NCI-H524 (cell line): Measurements from ENCODE around the gene ST3GAL3.
A peak's percentile ranks its signal among the peaks of the same experiment; 100 is the strongest.

Experiments
- DNase-seq, 2 experiments: peaks; one replicate each; lab custom pipeline; 2025; lab: John Stamatoyannopoulos, UW

Gene ST3GAL3, protein sequence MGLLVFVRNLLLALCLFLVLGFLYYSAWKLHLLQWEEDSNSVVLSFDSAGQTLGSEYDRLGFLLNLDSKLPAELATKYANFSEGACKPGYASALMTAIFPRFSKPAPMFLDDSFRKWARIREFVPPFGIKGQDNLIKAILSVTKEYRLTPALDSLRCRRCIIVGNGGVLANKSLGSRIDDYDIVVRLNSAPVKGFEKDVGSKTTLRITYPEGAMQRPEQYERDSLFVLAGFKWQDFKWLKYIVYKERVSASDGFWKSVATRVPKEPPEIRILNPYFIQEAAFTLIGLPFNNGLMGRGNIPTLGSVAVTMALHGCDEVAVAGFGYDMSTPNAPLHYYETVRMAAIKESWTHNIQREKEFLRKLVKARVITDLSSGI

DNA sequence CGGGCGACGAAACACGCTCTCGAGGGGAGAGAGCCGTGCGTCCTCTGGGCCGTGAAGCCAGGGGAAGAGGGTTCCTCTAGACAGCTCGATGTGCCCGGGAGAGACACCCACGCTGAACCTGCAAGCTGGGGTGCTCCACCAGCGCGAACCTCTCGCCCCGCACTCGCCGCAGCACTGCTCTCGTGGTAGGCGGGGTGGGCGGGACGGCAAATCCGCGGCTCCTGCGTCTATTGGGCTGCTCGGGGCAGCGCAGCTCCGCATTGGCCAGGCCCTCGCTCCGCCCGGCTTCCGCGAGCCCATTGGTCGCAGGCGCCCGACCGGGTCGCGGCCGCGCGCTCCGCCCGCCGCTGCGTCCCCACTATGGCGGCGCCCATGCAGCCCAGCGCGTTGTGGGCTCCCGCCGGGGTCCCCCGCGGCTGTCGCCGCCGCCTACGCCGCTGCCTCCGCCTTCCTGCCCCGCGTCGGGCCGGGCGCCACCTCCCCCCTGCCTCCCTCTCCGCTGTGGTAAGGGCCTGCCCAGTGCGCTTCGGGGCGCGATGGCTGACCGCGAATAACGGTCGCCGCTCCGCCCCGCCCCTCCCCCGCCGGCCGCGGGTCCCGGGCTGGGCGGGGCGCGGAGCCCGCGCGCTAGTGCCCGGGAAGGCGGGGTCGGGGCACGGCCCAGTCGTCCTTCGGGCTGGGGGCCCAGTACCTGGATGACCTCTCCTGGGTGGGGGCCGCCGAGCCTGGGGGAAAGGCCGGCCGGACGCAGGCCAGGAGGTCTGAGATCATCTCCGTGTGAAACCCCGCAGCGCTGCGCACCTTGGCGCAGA is at the start of gene ST3GAL3:
Gene ST3GAL3, plus strand, starts transcription at position 347 of the 812 bp plus-strand sequence. CDS start 28,727 bp downstream, outside the sequence.
- DNase-seq: peak; percentile 69 to 86

DNA sequence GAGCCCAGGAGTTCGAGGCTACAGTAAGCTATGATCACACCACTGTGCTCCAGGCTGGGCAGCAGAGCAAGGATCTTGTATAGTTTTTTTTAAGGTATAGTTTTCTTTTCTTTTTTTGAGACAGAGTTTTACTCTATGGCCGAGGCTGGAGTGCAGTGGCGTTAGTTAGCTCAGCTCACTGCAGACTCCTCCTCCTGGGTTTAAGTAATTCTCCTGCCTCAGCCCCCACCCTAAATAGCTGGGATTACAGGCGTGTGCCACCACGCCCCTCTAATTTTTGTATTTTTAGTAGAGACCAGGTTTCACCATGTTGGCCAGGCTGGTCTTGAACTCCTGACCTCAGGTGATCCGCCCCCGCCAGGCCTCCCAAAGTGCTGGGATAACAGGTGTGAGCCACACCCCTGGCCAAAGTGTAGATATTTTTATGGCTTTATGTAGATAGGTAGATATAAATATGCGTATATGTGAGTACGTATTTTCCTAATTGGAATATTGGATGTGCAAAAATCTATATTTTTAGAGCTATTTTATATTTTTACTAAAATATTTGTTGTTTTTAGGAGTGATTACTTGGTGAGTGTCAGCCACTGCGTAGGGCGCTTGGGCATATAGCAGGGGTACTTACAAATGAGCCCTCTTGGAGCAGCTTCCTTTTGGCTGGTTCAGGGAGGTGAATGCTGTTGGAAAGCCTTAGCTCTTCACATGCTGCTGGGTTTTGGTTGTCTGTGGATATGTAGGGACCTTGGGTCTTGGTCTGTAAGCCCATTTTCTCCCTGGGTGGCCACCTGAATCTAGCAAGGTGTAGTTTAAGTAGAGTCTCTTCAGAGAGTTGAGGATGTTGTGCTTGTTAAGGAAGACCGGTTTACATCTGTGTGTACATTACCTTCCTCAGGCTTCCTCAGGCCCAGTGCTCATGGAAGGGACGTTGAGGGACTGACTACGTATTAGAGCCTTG is 47.8 kb upstream of the ST3GAL3 start:
- no peak for DNase-seq

DNA sequence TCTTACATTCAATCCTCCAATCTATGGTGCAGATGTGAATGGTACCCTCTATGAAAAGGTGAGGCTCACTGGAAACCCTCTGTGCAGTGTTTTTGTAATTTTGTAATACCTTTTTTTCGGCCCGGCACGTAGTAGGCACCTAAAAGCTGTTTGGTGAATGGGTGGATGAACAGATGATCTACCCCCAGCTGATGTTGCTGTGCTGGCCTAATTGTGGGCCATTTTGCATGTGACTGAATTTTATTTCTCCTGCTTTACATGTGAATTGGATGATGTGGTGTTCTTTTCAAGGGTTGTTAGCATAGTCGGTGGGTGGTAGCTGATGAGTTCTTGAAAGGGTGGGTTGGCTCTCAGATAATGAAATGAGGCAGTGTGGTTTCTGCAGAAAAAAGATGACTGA is 47.0 kb upstream of the ST3GAL3 start:
- DNase-seq: no peak

DNA sequence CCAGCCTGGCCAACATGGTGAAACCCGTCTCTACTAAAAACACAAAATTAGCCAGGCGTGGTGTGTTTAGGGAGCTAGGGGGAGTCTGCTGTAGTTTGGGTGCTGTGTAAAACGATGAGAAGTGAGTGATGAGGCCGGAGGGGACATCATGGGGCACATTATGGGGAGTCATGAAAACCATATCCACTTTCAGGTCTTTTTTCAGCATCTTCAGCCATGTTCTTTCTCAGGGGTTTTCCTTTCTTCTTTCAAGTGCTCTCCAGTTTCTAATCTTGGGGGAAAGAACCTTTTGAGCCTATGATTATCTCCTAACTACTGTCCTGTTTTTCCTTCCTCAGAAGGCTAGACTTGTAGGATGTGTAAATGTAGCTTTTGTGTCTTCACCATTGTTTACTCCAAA is 43.0 kb upstream of the ST3GAL3 start:
- DNase-seq: no peak

DNA sequence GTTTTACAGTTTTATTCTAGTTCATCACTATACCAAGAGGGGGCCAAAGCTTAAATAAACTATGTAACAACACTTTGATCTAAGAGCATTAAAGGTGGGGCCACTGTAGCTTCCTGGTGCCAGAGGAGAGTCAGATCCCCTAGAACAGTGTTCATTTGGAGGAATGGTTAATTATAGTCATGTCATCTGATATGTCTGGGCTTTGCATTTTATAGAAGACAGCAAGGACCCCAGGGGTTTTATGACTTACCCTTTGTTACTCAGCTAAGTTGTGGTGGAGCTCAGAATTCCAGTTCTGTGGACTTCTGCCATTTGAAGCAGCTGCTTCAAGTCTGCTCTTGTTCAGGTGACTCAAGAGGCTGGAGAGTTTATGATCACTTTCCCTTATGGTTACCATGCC is 40.7 kb upstream of the ST3GAL3 start:
- no peak for DNase-seq

DNA sequence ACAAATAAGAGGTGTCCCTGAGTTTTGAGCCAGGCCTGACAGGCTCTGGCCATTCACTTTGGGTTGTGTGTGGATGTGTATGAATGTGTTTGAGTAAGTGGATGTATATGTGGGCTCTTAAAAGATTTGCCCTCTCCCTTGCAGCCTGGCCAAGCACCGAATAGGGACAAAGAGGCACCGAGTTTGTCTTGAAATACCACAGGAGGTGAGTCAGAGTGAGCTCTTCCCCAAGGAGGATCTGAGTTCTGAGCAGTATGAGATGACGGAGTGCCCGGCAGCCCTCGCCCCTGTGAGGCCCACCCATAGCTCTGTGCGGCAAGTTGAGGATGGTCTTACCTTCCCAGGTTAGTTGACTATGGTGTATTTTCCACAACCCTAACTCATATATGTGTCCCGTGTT is 38.4 kb upstream of the ST3GAL3 start:
- DNase-seq: no peak

DNA sequence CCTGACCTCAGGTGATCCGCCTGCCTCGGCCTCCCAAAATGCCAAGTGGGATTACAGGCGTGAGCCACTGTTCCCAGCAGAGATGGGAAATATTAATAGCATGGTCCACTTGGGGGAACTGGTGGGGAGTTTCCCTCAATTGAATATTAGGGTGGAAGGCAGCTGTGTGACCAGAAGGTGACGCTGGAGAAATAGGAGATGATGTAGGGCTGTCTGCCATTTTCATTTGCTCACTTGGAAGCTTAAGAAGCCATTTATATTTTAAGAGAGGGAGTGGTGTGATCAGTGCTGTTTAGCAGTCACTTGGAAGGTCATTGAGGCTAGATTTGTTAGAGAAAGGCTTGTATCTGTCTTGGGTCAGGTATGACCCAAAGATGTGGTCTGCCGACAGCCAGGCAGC is 37.5 kb upstream of the ST3GAL3 start:
- DNase-seq: peak in 1 of 2 experiments; percentile 11

DNA sequence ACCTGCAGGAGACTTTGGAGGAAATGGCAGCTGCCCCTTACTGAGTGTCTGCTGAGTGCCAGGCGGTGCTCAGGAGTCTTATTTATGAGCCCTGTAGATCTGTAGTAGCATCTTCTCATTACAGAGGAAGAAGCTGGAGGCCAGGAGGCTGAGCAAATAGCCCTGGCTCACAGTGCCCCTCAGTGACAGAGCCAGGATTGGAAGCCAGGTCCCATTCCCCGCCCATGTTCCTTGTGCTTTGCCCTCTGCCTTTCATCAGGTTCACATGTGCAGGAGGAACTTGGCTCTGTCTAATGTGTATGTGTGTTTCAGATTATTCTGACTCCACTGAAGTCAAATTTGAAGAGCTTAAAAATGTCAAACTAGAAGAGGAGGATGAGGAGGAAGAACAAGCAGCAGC is 36.1 kb upstream of the ST3GAL3 start:
- DNase-seq: no peak

DNA sequence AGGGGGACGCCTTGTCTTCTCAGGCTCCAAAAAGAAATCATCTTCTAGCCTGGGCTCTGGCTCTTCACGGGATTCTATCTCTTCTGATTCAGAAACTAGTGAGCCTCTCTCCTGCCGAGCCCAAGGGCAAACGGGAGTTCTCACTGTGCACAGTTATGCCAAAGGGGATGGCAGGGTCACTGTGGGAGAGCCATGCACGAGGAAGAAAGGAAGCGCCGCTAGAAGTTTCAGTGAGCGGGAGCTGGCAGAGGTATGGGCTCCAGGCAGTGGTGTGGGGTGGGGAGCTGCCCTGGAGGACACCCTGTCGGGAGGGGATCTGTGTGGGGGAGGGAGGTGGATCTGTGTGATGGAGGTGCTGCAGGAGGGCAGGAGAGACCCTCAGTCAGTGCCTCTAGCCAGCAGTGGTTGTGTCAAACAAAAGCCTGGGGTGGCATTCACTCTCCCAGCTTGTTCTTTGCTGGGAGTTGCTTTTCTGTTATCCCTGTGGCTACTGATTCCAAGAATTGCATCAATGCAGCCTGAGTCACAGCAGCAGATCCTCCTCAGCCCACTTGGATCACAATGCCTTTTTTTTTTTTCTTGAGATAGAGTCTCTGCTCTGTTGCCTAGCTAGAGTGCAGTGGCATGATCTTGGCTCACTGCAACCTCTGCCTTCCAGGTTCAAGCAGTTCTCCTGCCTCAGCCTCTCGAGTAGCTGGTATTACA is 35.6 kb upstream of the ST3GAL3 start:
- no peak for DNase-seq

DNA sequence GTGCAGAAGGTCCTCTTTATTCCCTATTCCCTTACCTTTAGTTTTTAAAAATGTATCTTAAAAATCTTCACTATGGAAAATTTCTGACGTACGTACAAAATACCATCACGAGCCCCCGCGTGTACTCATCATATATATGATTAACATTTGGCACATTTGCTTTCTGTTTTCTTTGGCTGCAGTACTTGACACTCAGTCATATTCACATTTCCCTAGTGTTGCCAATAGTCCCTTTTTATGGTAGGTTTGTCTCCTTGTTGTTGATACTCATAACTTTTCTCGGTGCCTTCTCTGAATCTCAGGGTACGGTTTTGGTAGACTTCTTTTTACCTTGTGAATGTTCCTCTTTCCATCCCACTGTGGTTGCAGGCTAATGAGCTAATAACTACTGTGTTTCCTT is 34.1 kb upstream of the ST3GAL3 start:
- no peak for DNase-seq

DNA sequence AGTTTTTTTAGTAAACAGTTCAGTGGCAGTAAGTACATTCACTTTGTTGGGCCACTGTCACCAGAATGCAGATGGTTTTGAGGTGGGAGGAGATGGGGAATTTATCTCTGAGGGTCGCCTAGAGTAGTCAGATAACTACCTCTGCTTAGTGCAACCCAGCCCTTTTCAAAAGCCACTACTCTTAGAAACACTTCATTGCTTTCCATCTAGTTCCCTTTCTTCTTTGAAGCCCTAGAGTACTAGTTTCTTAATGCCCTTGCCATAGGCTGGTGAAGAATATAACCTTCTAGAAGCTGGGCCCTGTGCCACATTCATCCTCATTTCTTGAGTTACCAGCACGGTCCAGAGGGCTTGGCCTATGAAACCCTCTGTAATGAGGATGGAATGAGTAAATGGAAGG is 28.4 kb upstream of the ST3GAL3 start:
- no peak for DNase-seq

DNA sequence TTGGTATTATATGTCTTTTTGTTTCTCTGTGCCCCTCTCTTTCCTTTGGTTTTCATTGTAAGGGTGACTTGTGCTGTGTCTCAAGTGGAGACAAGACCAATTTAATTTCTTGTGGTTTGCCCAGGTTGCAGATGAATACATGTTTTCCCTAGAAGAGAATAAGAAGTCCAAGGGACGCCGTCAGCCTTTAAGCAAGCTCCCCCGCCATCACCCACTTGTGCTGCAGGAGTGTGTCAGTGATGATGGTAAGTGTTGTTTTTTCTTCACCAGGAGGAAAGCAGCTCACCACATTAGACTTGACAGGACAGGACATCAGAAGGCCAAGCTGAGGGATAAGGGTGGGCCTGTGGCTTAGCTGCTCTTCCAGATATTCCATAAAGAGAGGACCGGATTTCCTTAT is 23.8 kb upstream of the ST3GAL3 start:
- DNase-seq: no peak

DNA sequence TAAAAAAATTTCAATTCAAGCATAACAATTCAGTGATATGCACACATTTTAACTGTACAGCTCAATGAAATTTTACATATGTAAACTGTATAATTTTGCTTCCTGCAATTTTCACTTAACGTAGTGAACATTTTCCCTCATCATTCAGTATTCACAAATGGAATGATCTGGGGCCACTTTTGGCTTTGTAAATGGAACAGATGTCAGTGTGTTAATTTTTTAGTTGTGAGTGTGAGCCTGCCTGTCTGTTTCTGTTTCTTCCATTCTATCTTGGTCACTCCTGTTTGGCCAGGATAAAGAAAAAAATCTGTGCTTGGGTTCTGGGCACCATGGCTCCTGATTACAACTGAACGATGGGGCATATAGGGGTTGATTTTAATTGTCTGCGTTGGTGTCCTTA is 20.5 kb upstream of the ST3GAL3 start:
- no peak for DNase-seq

DNA sequence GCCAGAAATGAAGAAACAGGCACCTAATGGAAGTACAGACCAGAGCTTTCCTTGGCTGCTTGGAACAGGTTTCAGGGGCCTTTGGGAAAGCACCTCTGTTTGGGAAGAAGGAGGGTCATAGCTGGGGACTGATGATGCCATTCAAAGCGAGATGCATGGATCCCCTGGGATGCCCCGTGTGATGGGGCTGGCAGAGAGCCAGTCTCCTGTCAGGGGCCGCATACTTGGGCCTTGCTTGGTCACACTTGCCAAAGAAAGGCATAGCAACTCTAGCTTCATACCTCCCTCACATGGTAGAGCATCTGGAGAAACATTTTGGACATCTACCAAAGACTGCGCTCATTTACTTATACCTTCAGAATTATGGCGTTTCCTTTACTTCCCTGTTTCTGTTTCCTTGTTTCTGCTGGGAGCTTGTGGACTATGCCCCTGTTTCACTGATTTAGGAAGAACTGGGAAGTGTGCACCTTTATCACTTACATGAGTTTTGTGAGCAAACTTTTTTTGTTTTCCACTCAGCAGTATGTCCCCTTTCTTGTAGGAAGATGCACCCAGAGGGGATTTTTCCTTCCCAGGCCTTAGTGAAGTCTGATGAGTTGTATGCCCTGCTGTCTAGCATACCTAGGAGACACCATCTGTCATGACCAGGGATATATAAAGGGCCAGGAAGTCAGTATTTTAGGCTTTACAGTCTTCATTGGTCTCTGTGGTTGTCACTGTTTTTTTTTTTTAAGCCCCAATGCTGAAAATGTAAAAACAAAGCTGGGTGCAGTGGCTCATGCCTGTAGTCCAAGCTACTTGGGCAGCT is 19.8 kb upstream of the ST3GAL3 start:
- DNase-seq: no peak

DNA sequence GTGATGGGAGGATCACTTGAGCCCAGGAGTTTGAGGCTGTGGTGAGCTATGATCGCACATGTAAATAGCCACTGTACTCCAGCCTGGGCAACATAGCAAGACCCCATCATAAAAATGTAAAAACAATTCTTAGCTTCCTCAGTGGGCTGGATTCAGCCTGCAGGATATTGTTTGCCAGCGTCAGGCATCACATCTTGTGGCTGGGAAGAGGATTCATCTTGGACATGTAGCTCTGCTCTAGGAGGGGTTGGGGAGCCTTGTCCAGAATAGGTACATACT is 19.3 kb upstream of the ST3GAL3 start:
- no peak for DNase-seq

DNA sequence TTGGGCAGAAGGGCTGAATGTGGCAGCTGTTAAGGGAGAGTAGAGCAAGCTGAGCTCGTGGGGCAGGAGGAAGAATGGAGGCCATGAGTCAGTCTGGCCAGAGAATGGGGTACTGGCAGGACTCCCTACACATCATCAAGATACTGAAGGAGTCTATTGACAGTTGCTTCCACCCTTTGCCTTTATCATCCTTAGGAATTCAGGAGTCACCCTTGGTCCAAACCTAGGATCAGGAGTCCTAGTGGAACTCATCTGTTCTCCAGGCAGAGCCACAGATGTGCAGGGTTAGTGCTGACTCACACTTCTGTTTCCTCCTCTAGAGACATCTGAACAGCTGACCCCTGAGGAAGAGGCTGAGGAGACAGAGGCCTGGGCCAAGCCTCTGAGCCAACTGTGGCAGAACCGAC is 18.7 kb upstream of the ST3GAL3 start:
- no peak for DNase-seq

DNA sequence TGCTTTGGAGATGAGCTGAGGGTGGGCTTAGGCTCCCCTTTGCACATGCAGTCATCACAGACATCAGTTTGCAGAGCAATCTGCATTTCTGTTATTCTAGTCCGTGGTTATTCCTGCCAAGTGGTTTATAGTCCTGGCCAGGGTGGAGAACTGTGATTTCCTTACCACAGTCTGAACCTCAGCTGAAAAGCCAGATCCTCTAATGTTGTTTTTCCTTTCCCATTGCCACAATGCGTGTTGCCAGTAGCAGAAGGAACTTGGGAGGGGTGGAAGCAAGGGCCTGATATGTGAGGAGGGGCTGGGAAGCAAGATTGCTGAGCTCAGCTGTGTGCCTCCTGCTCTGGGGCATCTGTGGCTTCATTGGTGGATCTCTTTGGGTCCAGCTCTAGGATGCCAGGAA is 18.0 kb upstream of the ST3GAL3 start:
- DNase-seq: no peak

DNA sequence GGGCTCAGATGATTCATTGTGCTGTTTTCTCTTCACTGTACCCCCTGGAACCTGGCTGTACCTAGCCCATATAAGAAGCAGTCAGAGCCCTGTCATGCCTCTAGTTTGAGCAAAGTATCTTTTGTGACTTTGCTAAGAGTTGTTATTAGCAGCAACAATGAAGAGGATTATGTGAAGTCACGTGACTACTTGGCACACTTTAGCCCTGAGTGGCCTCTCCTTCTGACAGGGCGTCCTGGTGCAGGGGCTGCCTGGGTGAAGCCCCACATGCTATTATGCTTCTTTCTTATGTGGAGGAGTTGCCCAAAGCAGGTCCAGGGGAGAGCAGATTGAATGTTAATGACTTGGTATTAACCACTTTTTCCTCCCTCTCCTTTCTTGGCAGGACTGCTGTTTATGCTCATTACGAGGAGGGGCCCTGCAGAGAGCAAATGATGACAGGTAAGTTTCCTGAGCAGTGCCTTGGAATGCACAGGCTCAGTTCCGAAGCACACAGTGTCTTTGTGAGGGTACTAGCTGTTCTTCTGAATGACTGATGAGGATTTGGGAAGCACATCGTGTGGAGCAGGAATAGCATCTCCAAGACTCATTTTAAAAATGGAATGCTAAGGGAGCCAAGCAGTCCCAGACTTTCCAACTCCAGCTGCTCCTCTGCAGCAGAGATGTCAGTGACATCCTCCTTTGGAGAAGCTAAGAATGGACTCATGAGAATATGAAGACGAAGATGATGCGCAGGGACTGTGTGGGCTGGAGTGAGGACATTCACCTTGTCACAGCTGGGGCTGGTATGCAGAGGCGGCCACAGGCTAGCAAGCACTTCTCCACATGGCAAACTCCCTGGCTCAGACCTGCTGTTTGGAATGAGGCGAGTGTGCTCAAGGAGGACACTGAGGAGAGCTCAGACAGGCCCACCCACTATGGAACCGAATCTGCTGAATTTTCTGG is 15.2 kb upstream of the ST3GAL3 start:
- no peak for DNase-seq

DNA sequence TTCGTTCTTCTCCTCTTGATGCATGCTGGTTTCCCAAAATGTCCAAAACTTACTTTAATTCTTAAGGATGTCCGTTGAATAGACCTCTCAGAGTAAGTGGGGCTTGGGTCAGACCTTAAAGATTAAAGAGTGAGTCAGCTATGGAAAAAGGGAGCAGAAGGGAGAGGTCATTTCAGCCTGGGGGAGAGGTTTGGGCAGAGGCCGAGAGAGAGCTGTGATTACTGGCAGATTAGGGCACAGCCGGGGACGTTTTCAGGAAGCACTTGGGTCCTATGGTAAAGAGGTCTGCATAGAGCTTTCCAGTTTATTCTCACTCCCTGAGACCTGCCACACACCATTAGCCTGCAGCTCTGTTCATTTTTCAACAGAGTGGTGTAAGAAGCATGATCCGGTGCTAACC is 14.0 kb upstream of the ST3GAL3 start:
- no peak for DNase-seq

DNA sequence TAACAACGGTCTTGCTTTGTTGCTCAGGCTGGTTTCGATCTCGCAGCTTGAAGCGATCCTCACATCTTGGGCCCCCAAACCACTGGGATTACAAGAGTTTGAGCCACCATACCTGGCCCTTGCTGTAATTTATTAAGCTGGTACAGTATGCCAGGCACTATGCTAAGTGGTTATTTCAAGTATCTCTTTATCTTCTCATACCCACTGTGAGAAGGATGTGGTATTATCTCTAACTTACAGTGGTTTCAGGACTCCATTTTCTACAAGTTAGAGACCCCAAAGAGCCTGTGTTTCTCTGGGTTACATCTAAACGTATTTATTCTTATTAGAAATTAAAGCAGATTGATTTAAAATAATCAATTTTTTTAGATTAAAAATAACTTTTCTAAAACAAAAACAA is 8.1 kb upstream of the ST3GAL3 start:
- no peak for DNase-seq
